ENCODE data around the gene S100A2.
A peak's percentile ranks its signal among the peaks of the same experiment; 100 is the strongest.

S100A2 gene

DNA sequence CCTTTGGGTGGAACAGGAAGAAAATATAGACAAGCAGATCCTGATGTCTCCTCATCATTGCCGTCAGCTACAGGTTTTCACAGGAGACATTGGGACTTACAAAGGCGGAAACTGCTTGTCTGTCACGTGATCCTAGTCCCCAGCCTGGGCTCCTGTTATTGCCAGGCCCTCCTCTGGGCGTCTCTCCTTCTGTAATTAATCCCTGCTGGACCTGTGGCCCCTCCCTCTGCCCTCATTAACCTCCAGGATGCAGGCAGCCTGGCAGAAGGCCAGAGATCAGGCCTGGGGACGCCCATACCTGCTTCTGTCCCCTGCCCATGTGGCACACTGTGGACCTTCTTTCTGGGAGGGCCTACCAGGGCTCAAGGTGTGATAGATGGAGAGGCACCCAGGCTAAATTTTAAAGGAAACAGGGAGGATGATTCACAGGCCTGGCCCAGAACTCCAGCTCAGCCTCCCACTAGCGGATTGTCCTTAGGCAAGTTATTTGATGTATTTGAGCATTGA is 27.3 kb downstream of the S100A2 start:
- no peak overlapping the region for H3K23ac ChIP-seq (ENCODE audit: low read length in 2 of 2)
- H3K79me1 ChIP-seq (replicated peaks; ENCODE audit: low read length, poor library complexity, severe bottlenecking), result peaks cover 2% of the 10 kb centered on the region
- no peak overlapping the region for H3K27ac ChIP-seq (ENCODE audit: low read length, poor library complexity, severe bottlenecking)
- no peak overlapping the region for H2BK5ac ChIP-seq (ENCODE audit: low read depth, low read length, poor library complexity, severe bottlenecking)
- H3K14ac ChIP-seq (ENCODE audit: low read length in 2 of 2), result no peak overlapping the region
- peak overlapping the region; percentile 23 for H4K91ac ChIP-seq (ENCODE audit: low read length)
- H2BK120ac ChIP-seq (ENCODE audit: low read depth, low read length), result no peak overlapping the region
- H3K4me3 ChIP-seq (ENCODE audit: insufficient read depth in 1 of 2, low read depth in 1 of 2, low read length in 2 of 2), result no peak overlapping the region
- peak overlapping the region; percentile 69 to 75 for H2BK12ac ChIP-seq (ENCODE audit: low read length in 2 of 2)
- WGBS, result 44% methylated on average over 5 of the region's 6 CpGs
- H3K18ac ChIP-seq (ENCODE audit: low read depth in 1 of 2, low read length in 2 of 2), result peak overlapping the region in 1 of 2 experiments; percentile 58
- no peaks in the 10 kb centered on the region for H3K9me3 ChIP-seq (ENCODE audit: control insufficient read depth, low read length)
- no peak overlapping the region for H2AFZ ChIP-seq (ENCODE audit: low read depth, low read length)
- DNase-seq, result no peak
- peaks cover 60% of the 10 kb centered on the region for H3K4me1 ChIP-seq (ENCODE audit: control insufficient read depth, insufficient read depth, low read depth, low read length)
- H3K4me2 ChIP-seq (ENCODE audit: low read length, poor library complexity, severe bottlenecking), result no peak overlapping the region
- H4K8ac ChIP-seq (ENCODE audit: low read length), result peak overlapping the region; percentile 27
- H2AK5ac ChIP-seq (ENCODE audit: low read length, severe bottlenecking), result peak overlapping the region; percentile 80
- H3K27me3 ChIP-seq (ENCODE audit: control insufficient read depth in 1 of 2, insufficient read depth in 1 of 2, low read length in 2 of 2), result no peaks in the 10 kb centered on the region
- H3K36me3 ChIP-seq (ENCODE audit: control insufficient read depth in 1 of 2, insufficient read depth in 2 of 2, low read depth in 1 of 2, low read length in 2 of 2), result peaks cover 17 to 23% of the 10 kb centered on the region in 2 experiments
- peak overlapping the region; percentile 29 for H2BK15ac ChIP-seq (ENCODE audit: low read depth, poor library complexity, severe bottlenecking)
- H3K4ac ChIP-seq (ENCODE audit: low read depth in 1 of 2, low read length in 2 of 2), result peak overlapping the region in 1 of 2 experiments; percentile 19
- peak overlapping the region; percentile 50 for H3K9ac ChIP-seq (ENCODE audit: low read length)

DNA sequence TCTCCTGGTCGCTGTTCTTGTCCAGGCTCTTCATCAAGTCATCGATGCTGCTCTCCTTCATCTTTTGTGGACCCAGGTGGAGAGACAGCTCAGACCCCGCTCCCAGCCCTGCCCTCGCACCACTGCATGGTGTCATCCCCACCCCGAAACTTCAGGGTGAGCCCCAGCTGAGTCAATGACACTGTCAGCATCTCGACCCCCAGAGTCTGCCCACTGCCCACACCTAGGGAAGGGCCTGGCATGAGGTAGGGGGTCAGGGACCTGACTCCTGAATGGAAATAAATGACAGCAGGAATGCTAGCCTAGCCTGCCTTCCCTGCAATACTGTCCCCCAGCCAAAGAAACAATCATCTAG is 28.3 kb downstream of the S100A2 start:
- no peak overlapping the region for H3K14ac ChIP-seq (ENCODE audit: low read length in 2 of 2)
- WGBS, result 100% methylated on average over 5 of the region's 6 CpGs
- H3K23ac ChIP-seq (ENCODE audit: low read length in 2 of 2), result no peak overlapping the region
- peak overlapping the region; percentile 1 for H2AK5ac ChIP-seq (ENCODE audit: low read length, severe bottlenecking)
- no peak overlapping the region for H3K27ac ChIP-seq (ENCODE audit: low read length, poor library complexity, severe bottlenecking)
- H4K8ac ChIP-seq (ENCODE audit: low read length), result no peak overlapping the region
- peak overlapping the region; percentile 64 for H4K91ac ChIP-seq (ENCODE audit: low read length)
- H3K4ac ChIP-seq (ENCODE audit: low read depth in 1 of 2, low read length in 2 of 2), result no peak overlapping the region
- H2BK5ac ChIP-seq (ENCODE audit: low read depth, low read length, poor library complexity, severe bottlenecking), result no peak overlapping the region
- H3K9me3 ChIP-seq (ENCODE audit: control insufficient read depth, low read length), result no peaks in the 10 kb centered on the region
- no peak overlapping the region for H3K18ac ChIP-seq (ENCODE audit: low read depth in 1 of 2, low read length in 2 of 2)
- H2BK120ac ChIP-seq (ENCODE audit: low read depth, low read length), result no peak overlapping the region
- peak overlapping the region; percentile 9 to 85 for H2BK12ac ChIP-seq (ENCODE audit: low read length in 2 of 2)
- no peak overlapping the region for H3K9ac ChIP-seq (ENCODE audit: low read length)
- peaks cover 2% of the 10 kb centered on the region for H3K79me1 ChIP-seq (replicated peaks; ENCODE audit: low read length, poor library complexity, severe bottlenecking)
- H2BK15ac ChIP-seq (ENCODE audit: low read depth, poor library complexity, severe bottlenecking), result no peak overlapping the region
- peaks cover 8 to 13% of the 10 kb centered on the region in 2 experiments for H3K36me3 ChIP-seq (ENCODE audit: control insufficient read depth in 1 of 2, insufficient read depth in 2 of 2, low read depth in 1 of 2, low read length in 2 of 2)
- no peak overlapping the region for H3K4me2 ChIP-seq (ENCODE audit: low read length, poor library complexity, severe bottlenecking)
- H3K27me3 ChIP-seq (ENCODE audit: control insufficient read depth in 1 of 2, insufficient read depth in 1 of 2, low read length in 2 of 2), result no peaks in the 10 kb centered on the region
- DNase-seq, result no peak
- H3K4me1 ChIP-seq (ENCODE audit: control insufficient read depth, insufficient read depth, low read depth, low read length), result peaks cover 61% of the 10 kb centered on the region
- no peak overlapping the region for H3K4me3 ChIP-seq (ENCODE audit: insufficient read depth in 1 of 2, low read depth in 1 of 2, low read length in 2 of 2)
- no peak overlapping the region for H2AFZ ChIP-seq (ENCODE audit: low read depth, low read length)

DNA sequence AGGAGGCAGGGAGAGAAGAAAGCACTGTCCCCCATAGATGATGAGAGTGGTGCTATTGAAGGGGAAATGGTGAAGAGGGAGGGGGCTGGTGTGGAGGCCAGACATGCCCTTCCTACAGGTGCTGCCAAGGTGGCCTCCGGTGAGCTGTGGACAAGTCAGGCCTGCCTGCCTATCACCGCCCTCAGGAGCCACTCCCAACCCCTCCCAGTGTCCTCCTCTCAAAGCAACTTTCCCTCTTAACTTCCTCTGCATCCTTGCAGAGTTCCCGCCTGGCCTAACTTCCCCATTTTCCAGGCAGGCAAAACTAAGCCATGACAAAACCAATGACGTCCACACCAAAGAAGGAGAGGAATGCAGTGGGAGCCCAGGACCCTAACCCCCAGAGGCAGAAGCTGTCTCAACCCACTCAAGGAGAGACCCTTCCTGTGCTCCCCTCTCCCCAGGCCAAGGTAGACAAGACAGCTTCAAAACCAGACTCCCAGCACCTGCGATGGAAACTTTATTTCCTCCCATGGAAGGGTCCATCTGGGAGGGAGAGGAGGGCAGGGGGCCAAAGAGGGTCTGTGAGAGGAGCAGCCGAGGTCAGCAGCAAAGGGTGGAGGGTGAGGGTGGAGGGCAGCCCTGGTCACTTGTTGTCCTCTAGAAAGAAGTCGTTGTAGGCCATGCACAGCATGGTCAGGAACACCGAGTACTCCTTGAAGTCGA is 28.8 kb downstream of the S100A2 start:
- Histone ChIP-seq H2BK5ac (ENCODE audit: low read depth, low read length, poor library complexity, severe bottlenecking) (no peak overlapping the region), H4K8ac (ENCODE audit: low read length) (peak overlapping the region; percentile 64), H2BK15ac (ENCODE audit: low read depth, poor library complexity, severe bottlenecking) (no peak overlapping the region), H3K9ac (ENCODE audit: low read length) (peak overlapping the region; percentile 83), H3K27ac (ENCODE audit: low read length, poor library complexity, severe bottlenecking) (no peak overlapping the region), H3K14ac (ENCODE audit: low read length in 2 of 2) (no peak overlapping the region), H3K27me3 (ENCODE audit: control insufficient read depth in 1 of 2, insufficient read depth in 1 of 2, low read length in 2 of 2) (no peaks in the 10 kb centered on the region), H2BK12ac (ENCODE audit: low read length in 2 of 2) (peak overlapping the region; percentile 9 to 76), H3K4ac (ENCODE audit: low read depth in 1 of 2, low read length in 2 of 2) (peak overlapping the region in 1 of 2 experiments; percentile 17), H2AFZ (ENCODE audit: low read depth, low read length) (no peak overlapping the region), H3K4me3 (ENCODE audit: insufficient read depth in 1 of 2, low read depth in 1 of 2, low read length in 2 of 2) (peak overlapping the region in 1 of 2 experiments; percentile 74), H2BK120ac (ENCODE audit: low read depth, low read length) (no peak overlapping the region), H2AK5ac (ENCODE audit: low read length, severe bottlenecking) (peak overlapping the region; percentile 67), H3K36me3 (ENCODE audit: control insufficient read depth in 1 of 2, insufficient read depth in 2 of 2, low read depth in 1 of 2, low read length in 2 of 2) (peaks cover 8 to 13% of the 10 kb centered on the region in 2 experiments), H3K9me3 (ENCODE audit: control insufficient read depth, low read length) (no peaks in the 10 kb centered on the region), H3K18ac (ENCODE audit: low read depth in 1 of 2, low read length in 2 of 2) (peak overlapping the region in 1 of 2 experiments; percentile 21), H3K4me1 (ENCODE audit: control insufficient read depth, insufficient read depth, low read depth, low read length) (peaks cover 56% of the 10 kb centered on the region), H4K91ac (ENCODE audit: low read length) (peak overlapping the region; percentile 64), H3K4me2 (ENCODE audit: low read length, poor library complexity, severe bottlenecking) (no peak overlapping the region), H3K23ac (ENCODE audit: low read length in 2 of 2) (no peak overlapping the region), H3K79me1 (replicated peaks; ENCODE audit: low read length, poor library complexity, severe bottlenecking) (peaks cover 2% of the 10 kb centered on the region)
- DNase-seq, result no peak
- 88% methylated on average over 9 of the region's 9 CpGs for WGBS

DNA sequence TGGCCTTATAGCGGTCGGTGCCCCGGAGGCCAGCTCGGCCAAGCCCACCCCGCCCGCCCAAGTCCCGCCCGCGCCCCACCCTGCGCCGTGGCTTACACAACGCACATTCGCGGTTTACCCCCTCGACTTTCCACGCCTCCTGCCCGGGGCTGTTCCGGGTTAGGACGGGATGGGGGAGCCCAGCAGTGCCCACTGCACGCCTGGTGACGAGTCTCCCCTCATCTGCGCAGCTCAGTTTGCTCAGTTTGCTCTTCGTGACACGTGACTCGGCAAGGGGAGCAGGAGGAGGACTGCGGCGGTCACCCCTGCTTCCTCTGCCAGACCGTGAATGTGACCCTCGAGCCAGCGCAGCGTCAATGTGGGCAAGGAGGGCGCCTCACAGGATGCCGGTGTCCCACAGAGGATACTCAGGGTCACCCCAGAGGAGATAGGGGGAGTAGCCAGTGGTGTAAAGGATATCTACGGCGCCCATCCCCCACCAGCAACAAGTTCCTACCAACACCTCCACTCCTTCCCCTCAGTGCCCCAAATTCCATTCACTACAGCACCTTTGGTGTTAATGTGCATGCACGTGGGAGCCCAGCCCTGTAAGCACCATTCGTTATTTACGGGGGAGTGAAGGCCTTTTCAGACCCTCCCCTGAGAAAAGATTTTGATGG is 29.5 kb downstream of the S100A2 start:
- Histone ChIP-seq H3K27ac (ENCODE audit: low read length, poor library complexity, severe bottlenecking) (peak overlapping the region; percentile 0), H2AK5ac (ENCODE audit: low read length, severe bottlenecking) (peak overlapping the region; percentile 67), H2BK120ac (ENCODE audit: low read depth, low read length) (peak overlapping the region; percentile 35), H3K4me1 (ENCODE audit: control insufficient read depth, insufficient read depth, low read depth, low read length) (peaks cover 53% of the 10 kb centered on the region), H3K4me2 (ENCODE audit: low read length, poor library complexity, severe bottlenecking) (peak overlapping the region; percentile 14), H2BK15ac (ENCODE audit: low read depth, poor library complexity, severe bottlenecking) (peak overlapping the region; percentile 44), H2BK5ac (ENCODE audit: low read depth, low read length, poor library complexity, severe bottlenecking) (no peak overlapping the region), H3K36me3 (ENCODE audit: control insufficient read depth in 1 of 2, insufficient read depth in 2 of 2, low read depth in 1 of 2, low read length in 2 of 2) (peaks cover 8 to 13% of the 10 kb centered on the region in 2 experiments), H3K79me1 (replicated peaks; ENCODE audit: low read length, poor library complexity, severe bottlenecking) (peaks cover 2% of the 10 kb centered on the region), H3K14ac (ENCODE audit: low read length in 2 of 2) (no peak overlapping the region), H4K8ac (ENCODE audit: low read length) (peak overlapping the region; percentile 64), H3K4me3 (ENCODE audit: insufficient read depth in 1 of 2, low read depth in 1 of 2, low read length in 2 of 2) (peak overlapping the region; percentile 68 to 97), H3K18ac (ENCODE audit: low read depth in 1 of 2, low read length in 2 of 2) (peak overlapping the region in 1 of 2 experiments; percentile 96), H2BK12ac (ENCODE audit: low read length in 2 of 2) (peak overlapping the region in 1 of 2 experiments; percentile 59), H3K23ac (ENCODE audit: low read length in 2 of 2) (no peak overlapping the region), H4K91ac (ENCODE audit: low read length) (peak overlapping the region; percentile 12), H2AFZ (ENCODE audit: low read depth, low read length) (no peak overlapping the region), H3K4ac (ENCODE audit: low read depth in 1 of 2, low read length in 2 of 2) (peak overlapping the region in 1 of 2 experiments; percentile 7), H3K27me3 (ENCODE audit: control insufficient read depth in 1 of 2, insufficient read depth in 1 of 2, low read length in 2 of 2) (no peaks in the 10 kb centered on the region), H3K9me3 (ENCODE audit: control insufficient read depth, low read length) (no peaks in the 10 kb centered on the region), H3K9ac (ENCODE audit: low read length) (peak overlapping the region; percentile 98)
- DNase-seq, result peak; percentile 88
- 66% methylated on average over 31 of the region's 38 CpGs for WGBS
